ENCODE data around the gene AGAP1.

- TF ChIP-seq CTCF (IDR thresholded peaks at IDR 0.05; ENCODE audit: low read depth, low read length, poor library complexity, severe bottlenecking), result no peak
- no peak for TF ChIP-seq EZH2phosphoT487 (IDR thresholded peaks at IDR 0.05; ENCODE audit: borderline replicate concordance, low read length)
These were observed 203.2 kb downstream of the AGAP1 start for GRCh38 chr2:235697041-235697440.

Data from DOHH2 (cell line).